ENCODE measurements around the gene OSMR. TPM values are rescaled to one million over a fixed set of nuclear protein-coding genes. Genes with fewer than 3 reads are reported as not detected.

OSMR gene
- total RNA-seq, 1 donor, result 174 TPM

DNA sequence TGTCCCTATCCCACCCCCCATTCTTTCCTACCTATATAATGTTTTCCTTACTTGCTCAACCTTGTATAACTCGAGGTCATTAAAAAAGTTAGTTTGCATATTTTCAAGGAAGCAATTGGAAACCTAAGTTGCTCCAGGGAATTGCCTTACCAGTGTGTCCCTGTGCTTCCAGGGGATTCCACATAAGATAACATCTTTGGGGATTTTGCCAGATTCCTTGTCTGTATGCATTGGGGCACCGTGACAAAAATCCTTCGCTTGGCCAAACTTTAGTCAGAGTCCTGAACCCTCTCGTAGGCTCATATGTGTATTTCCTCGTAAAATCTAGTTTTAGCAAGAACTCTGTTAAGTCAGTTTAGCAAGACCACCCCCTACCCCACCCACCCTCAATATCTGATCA is 14.7 kb upstream of the OSMR start:
- peaks cover 15% of the 10 kb centered on the region for H4K20me1 ChIP-seq (ENCODE audit: insufficient read depth, low read length)
- peaks cover 25% of the 10 kb centered on the region for H3K4me1 ChIP-seq (ENCODE audit: insufficient read depth, low read length)
- no peak overlapping the region for H3K4me3 ChIP-seq (ENCODE audit: insufficient read depth, low read length)
- no peak overlapping the region for H2AFZ ChIP-seq (ENCODE audit: low read length)
- no peak for DNase-seq (ENCODE audit: insufficient read length, low spot score, missing footprints)
- TF ChIP-seq, protein P1, sequence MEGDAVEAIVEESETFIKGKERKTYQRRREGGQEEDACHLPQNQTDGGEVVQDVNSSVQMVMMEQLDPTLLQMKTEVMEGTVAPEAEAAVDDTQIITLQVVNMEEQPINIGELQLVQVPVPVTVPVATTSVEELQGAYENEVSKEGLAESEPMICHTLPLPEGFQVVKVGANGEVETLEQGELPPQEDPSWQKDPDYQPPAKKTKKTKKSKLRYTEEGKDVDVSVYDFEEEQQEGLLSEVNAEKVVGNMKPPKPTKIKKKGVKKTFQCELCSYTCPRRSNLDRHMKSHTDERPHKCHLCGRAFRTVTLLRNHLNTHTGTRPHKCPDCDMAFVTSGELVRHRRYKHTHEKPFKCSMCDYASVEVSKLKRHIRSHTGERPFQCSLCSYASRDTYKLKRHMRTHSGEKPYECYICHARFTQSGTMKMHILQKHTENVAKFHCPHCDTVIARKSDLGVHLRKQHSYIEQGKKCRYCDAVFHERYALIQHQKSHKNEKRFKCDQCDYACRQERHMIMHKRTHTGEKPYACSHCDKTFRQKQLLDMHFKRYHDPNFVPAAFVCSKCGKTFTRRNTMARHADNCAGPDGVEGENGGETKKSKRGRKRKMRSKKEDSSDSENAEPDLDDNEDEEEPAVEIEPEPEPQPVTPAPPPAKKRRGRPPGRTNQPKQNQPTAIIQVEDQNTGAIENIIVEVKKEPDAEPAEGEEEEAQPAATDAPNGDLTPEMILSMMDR (IDR thresholded peaks at IDR 0.05; ENCODE audit: extremely low read depth, low read depth, low read length), result no peak
- H3K27me3 ChIP-seq (ENCODE audit: insufficient read depth, low read length), result no peaks in the 10 kb centered on the region
- no peaks in the 10 kb centered on the region for H3K36me3 ChIP-seq (ENCODE audit: insufficient read depth, low read length)
- no peaks in the 10 kb centered on the region for H3K9me3 ChIP-seq (ENCODE audit: low read depth, low read length)
- H3K79me2 ChIP-seq (ENCODE audit: insufficient read depth, low read length), result peaks cover 55% of the 10 kb centered on the region
- no peak overlapping the region for H3K4me2 ChIP-seq (ENCODE audit: insufficient read depth, low read length)
- H3K27ac ChIP-seq (ENCODE audit: low read depth, low read length), result no peak overlapping the region

DNA sequence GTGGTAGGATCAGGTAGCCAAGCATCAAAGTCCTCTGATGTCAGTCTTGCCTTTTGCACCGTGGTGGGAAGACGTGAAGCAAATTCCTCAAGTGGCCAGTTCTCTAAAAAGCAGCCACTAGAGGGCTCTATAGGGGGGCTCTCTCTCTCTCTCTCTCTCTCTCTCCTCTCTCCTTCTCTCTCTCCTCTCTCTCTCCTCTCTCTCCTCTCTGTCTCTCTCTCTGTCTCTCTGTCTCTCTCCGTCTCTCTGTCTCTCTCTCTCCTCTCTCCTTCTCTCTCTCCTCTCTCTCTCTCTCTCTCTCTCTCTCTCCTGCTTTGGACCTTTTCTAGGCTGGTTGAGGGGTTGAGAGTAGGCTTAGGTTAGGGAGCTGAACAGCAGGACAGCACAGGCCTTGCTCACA is 13.9 kb upstream of the OSMR start:
- TF ChIP-seq, protein P1 (IDR thresholded peaks at IDR 0.05; ENCODE audit: extremely low read depth, low read depth, low read length), result peak; percentile 71

DNA sequence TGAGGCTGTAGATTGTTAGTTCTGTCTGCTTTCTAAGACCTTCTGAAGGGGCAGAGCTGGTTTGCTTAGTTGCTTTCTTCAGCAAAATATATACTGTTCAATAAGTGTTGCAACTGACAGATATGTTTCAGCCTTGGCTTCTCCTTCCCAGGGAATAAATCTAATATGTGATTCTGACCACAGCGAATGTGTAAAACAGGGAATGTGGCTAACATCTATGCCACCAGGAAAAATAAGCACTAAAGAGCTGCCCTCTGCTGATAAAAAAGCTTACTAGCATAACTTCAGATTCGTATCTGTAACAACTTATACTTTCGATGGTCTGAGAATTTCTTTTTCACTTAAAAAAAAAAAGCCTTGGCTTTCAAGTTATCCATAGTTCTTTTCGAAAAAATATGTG is 13.0 kb upstream of the OSMR start:
- Histone ChIP-seq H3K79me2 (ENCODE audit: insufficient read depth, low read length) (peaks cover 62% of the 10 kb centered on the region), H3K27me3 (ENCODE audit: insufficient read depth, low read length) (no peaks in the 10 kb centered on the region), H3K4me2 (ENCODE audit: insufficient read depth, low read length) (no peak overlapping the region), H3K4me1 (ENCODE audit: insufficient read depth, low read length) (peaks cover 28% of the 10 kb centered on the region), H4K20me1 (ENCODE audit: insufficient read depth, low read length) (peaks cover 15% of the 10 kb centered on the region), H3K36me3 (ENCODE audit: insufficient read depth, low read length) (no peaks in the 10 kb centered on the region), H3K9me3 (ENCODE audit: low read depth, low read length) (no peaks in the 10 kb centered on the region), H3K4me3 (ENCODE audit: insufficient read depth, low read length) (no peak overlapping the region), H2AFZ (ENCODE audit: low read length) (no peak overlapping the region), H3K27ac (ENCODE audit: low read depth, low read length) (no peak overlapping the region)
- no peak for DNase-seq (ENCODE audit: insufficient read length, low spot score, missing footprints)
- TF ChIP-seq, protein P1 (IDR thresholded peaks at IDR 0.05; ENCODE audit: extremely low read depth, low read depth, low read length), result no peak

More for the DNA sequence above, 13.9 kb upstream of the OSMR start:
- H3K79me2 ChIP-seq (ENCODE audit: insufficient read depth, low read length), result peaks cover 60% of the 10 kb centered on the region
- H3K27ac ChIP-seq (ENCODE audit: low read depth, low read length), result no peak overlapping the region
- no peaks in the 10 kb centered on the region for H3K9me3 ChIP-seq (ENCODE audit: low read depth, low read length)
- H3K4me1 ChIP-seq (ENCODE audit: insufficient read depth, low read length), result peaks cover 21% of the 10 kb centered on the region
- no peaks in the 10 kb centered on the region for H3K27me3 ChIP-seq (ENCODE audit: insufficient read depth, low read length)
- H3K4me2 ChIP-seq (ENCODE audit: insufficient read depth, low read length), result no peak overlapping the region
- no peaks in the 10 kb centered on the region for H3K36me3 ChIP-seq (ENCODE audit: insufficient read depth, low read length)
- peaks cover 15% of the 10 kb centered on the region for H4K20me1 ChIP-seq (ENCODE audit: insufficient read depth, low read length)
- no peak overlapping the region for H2AFZ ChIP-seq (ENCODE audit: low read length)
- no peak for DNase-seq (ENCODE audit: insufficient read length, low spot score, missing footprints)
- H3K4me3 ChIP-seq (ENCODE audit: insufficient read depth, low read length), result no peak overlapping the region

DNA sequence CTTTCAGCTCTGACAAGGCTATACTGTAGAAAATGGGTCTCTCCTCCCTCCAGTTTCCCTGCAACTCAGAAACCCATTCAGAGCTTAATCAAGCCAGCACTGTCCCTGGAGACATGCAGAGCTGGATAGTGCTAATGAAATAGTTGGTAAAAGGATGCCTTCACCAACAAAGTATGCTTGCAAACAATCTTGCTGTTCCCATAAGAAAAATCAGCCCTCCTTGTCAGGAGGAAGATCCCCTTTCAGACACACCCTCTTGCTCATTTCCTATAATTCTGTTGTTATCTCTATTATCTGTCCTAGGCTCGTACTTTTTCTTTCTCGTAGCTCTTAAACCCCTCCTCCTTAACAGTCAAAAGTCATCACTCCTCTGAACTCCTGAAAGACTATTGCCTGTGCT is 9.9 kb upstream of the OSMR start:
- Histone ChIP-seq H3K4me2 (ENCODE audit: insufficient read depth, low read length) (peak overlapping the region; percentile 29), H3K4me1 (ENCODE audit: insufficient read depth, low read length) (peaks cover 30% of the 10 kb centered on the region), H3K79me2 (ENCODE audit: insufficient read depth, low read length) (peaks cover 65% of the 10 kb centered on the region), H3K27me3 (ENCODE audit: insufficient read depth, low read length) (no peaks in the 10 kb centered on the region), H3K4me3 (ENCODE audit: insufficient read depth, low read length) (no peak overlapping the region), H3K9me3 (ENCODE audit: low read depth, low read length) (no peaks in the 10 kb centered on the region), H3K27ac (ENCODE audit: low read depth, low read length) (peak overlapping the region; percentile 51), H2AFZ (ENCODE audit: low read length) (no peak overlapping the region), H4K20me1 (ENCODE audit: insufficient read depth, low read length) (peaks cover 12% of the 10 kb centered on the region), H3K36me3 (ENCODE audit: insufficient read depth, low read length) (no peaks in the 10 kb centered on the region)
- TF ChIP-seq, protein P1 (IDR thresholded peaks at IDR 0.05; ENCODE audit: extremely low read depth, low read depth, low read length), result no peak
- DNase-seq (ENCODE audit: insufficient read length, low spot score, missing footprints), result no peak
